NB4 (cell line): Measurements from ENCODE around the gene SGMS1.
"Not testable (repeated sequence)": the region's sequence is repeated elsewhere in the genome, so short reads cannot be mapped to it uniquely, and the experiment has no call there.

Experiments
- DNase-seq: peaks from one replicate; pipeline ENCODE4 v3.0.0; 2010; ENCODE audit warnings: low read depth
- H3K4me3 ChIP-seq: one replicate; pipeline ENCODE4 v1.5.1; 2011; ENCODE audit warnings: mild to moderate bottlenecking, low read depth, low read length, moderate library complexity
- CTCF ChIP-seq: IDR thresholded peaks from one replicate; pipeline ENCODE4 v1.5.1; 2012; ENCODE audit warnings: low read depth, low read length
- MAX ChIP-seq: IDR thresholded peaks from 2 replicates; pipeline ENCODE4 v1.6.1; 2011; ENCODE audit warnings: low read depth, low read length
- MYC ChIP-seq: IDR thresholded peaks from 2 replicates; pipeline ENCODE4 v1.6.1; 2011; ENCODE audit warnings: low read depth, low read length
- POLR2A ChIP-seq: IDR thresholded peaks from 2 replicates; pipeline ENCODE4 v1.6.1; 2011; ENCODE audit warnings: mild to moderate bottlenecking; ENCODE audit not compliant: insufficient read length; ENCODE audit errors: extremely low read depth

The SGMS1 gene

GRCh38 chr10:50508315-50509051, 115.3 kb downstream of the SGMS1 start:
- TF ChIP-seq MAX (no peak), CTCF (no peak), POLR2A (no peak), MYC (no peak)
- no peak for DNase-seq
- no peak overlapping the region for H3K4me3 ChIP-seq

DNA sequence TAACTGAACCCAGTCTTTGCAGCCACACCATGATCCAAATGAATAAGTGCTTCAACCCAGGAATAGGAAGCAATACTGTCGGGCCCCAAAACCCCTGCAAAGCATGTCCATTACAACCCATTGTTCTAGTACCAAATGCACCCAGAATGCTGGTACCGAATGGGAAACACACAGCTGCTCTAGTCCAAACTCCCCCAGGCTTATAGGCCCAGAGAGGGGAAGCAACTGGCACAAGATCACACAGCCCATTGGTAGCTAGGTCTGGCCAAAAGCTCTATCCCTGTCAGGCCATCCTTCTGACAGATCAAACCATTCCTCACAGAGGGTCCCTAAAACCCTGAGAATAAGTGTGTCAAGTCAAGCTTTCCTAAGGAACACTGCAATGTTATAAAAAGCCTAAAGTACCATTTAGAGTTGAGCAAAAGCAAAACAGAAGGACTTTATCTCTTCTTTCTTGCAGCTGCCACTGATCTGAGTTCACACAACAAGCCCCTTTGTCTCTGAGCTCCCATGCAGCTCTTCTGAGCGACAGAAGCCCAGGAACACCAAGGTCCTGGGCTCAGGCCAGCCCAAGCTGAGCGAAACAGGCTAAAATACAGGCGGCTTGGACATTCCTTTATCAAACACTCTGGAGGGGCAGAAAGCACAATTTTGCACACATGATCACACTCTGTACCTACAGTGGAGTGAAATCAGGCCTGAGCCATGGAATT, 116.7 kb downstream of the SGMS1 start:
- no peak overlapping the region for H3K4me3 ChIP-seq
- DNase-seq = no peak
- no peak for TF ChIP-seq CTCF
- TF ChIP-seq MYC = no peak
- no peak for TF ChIP-seq POLR2A
- no peak for TF ChIP-seq MAX

GRCh38 chr10:50504389-50504788, 119.4 kb downstream of the SGMS1 start:
- no peak for DNase-seq
- no peak overlapping the region for H3K4me3 ChIP-seq
- TF ChIP-seq MYC (no peak), CTCF (no peak), POLR2A (no peak), MAX (no peak)

- TF ChIP-seq MYC = no peak
- TF ChIP-seq POLR2A = no peak
- no peak for TF ChIP-seq CTCF
- TF ChIP-seq MAX = no peak
Measured at GRCh38 chr10:50503661-50504320, 120.0 kb downstream of the SGMS1 start.

DNA sequence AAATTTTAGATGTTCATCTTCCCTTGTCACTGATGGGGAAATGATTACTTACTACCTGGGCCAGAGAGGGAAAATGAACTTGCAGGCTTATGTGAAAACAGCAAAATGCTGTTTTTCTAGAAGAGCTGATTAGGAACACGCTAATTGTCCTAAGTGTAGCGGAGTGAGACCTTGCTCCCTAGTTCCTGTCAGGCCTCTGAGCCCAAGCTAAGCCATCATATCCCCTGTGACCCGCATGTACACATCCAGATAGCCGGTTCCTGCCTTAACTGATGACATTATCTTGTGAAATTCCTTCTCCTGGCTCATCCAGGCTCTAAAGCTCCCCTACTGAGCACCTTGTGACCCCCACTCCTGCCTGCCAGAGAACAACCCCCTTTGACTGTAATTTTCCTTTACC, 120.6 kb downstream of the SGMS1 start:
- H3K4me3 ChIP-seq, DNase-seq: not testable (repeated sequence)

More at GRCh38 chr10:50503661-50504320, 120.0 kb downstream of the SGMS1 start:
- no peak for DNase-seq
- no peak overlapping the region for H3K4me3 ChIP-seq

DNA sequence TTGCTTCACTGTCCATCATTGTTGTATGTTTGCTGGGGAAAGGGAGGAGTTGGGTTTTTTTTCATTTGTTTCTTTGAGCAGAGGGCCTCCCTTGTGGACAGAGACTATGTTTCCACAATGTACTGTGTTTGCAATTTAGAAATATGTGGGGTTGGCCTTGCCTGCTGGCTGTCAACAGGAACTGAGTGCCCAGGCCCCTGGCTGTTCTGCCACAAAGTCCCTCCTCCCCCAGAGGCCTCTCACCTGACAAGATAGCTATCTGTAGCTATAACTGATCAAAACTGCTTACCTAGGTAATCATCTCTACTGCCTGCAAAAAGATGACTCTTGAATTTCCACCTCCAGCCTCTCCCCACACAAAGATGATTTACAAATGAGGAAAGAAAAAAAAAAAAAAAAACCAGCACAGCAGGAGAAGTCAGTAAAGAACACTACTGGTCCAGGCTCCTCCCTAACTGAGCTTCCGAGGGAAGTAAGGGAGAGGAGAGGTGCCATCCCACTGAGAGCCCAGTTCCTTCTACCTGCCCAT, 121.8 kb downstream of the SGMS1 start:
- peak; percentile 31 for DNase-seq
- no peak overlapping the region for H3K4me3 ChIP-seq
- TF ChIP-seq POLR2A (no peak), CTCF (no peak), MYC (no peak), MAX (no peak)
